SK-N-SH treated with all-trans-retinoic acid at 6 μM for 48 hours (cell line): ENCODE results near the gene AOPEP.

Experiments used
- ATAC-seq: fragments of 200-7000 bp; cut with Tn5 transposase; 3 replicates; pipeline ENCODE4 v1.9.1; 2020; ENCODE audit warnings: mild to moderate bottlenecking, moderate library complexity
- ARNTL ChIP-seq: fragments of 450-650 bp; formaldehyde crosslinking; IDR thresholded peaks from 2 replicates; pipeline ENCODE4 v1.5.0; 2020; ENCODE audit warnings: low read depth, mild to moderate bottlenecking, moderate library complexity, borderline replicate concordance
- BACH2 ChIP-seq: fragments of 250-450 bp; sonication (Bioruptor Pico); IDR thresholded peaks from 2 replicates; pipeline ENCODE4 v1.9.0; 2021; ENCODE audit warnings: mild to moderate bottlenecking, borderline replicate concordance
- CSDC2 ChIP-seq: fragments of 250-450 bp; sonication (Bioruptor Pico); IDR thresholded peaks from 2 replicates; pipeline ENCODE4 v1.5.0; 2020; ENCODE audit warnings: mild to moderate bottlenecking, moderate library complexity
- ESRRG ChIP-seq: fragments of 250-450 bp; sonication (Bioruptor Pico); IDR thresholded peaks from 2 replicates; pipeline ENCODE4 v1.6.1; 2021; ENCODE audit warnings: mild to moderate bottlenecking
- GLIS3 ChIP-seq: fragments of 250-450 bp; sonication (Bioruptor Pico); IDR thresholded peaks from 2 replicates; pipeline ENCODE4 v1.5.0; 2020; ENCODE audit warnings: mild to moderate bottlenecking, moderate library complexity
- PPARA ChIP-seq: fragments of 250-450 bp; sonication (Bioruptor Pico); IDR thresholded peaks from 2 replicates; pipeline ENCODE4 v1.5.0; 2020; ENCODE audit warnings: mild to moderate bottlenecking, borderline replicate concordance
- RARB ChIP-seq: fragments of 250-450 bp; sonication (Bioruptor Pico); IDR thresholded peaks from 2 replicates; pipeline ENCODE4 v1.8.0; 2021; ENCODE audit warnings: mild to moderate bottlenecking, moderate library complexity
- SNAI2 ChIP-seq: fragments of 250-450 bp; sonication (Bioruptor Pico); IDR thresholded peaks from 2 replicates; pipeline ENCODE4 v1.5.0; 2020; ENCODE audit warnings: mild to moderate bottlenecking, moderate library complexity
- TCF4 ChIP-seq: fragments of 250-450 bp; sonication (Bioruptor Pico); IDR thresholded peaks from 2 replicates; pipeline ENCODE4 v1.8.0; 2021; ENCODE audit warnings: mild to moderate bottlenecking, moderate library complexity, borderline replicate concordance
- ZC3H10 ChIP-seq: fragments of 250-450 bp; sonication (Bioruptor Pico); IDR thresholded peaks from 2 replicates; pipeline ENCODE4 v1.5.1; 2021; ENCODE audit warnings: mild to moderate bottlenecking, moderate library complexity
- ZFP3 ChIP-seq: fragments of 250-450 bp; sonication (Bioruptor Pico); IDR thresholded peaks from 2 replicates; pipeline ENCODE4 v1.5.0; 2020; ENCODE audit warnings: mild to moderate bottlenecking, moderate library complexity
- ZFP30 ChIP-seq: fragments of 450-650 bp; formaldehyde crosslinking; IDR thresholded peaks from 2 replicates; pipeline ENCODE4 v1.5.0; 2022; ENCODE audit warnings: mild to moderate bottlenecking, moderate library complexity
- ZNF565 ChIP-seq: fragments of 450-650 bp; formaldehyde crosslinking; conservative IDR thresholded peaks from 2 replicates; pipeline ENCODE4 v1.5.0; 2020; ENCODE audit warnings: low read depth, mild to moderate bottlenecking, moderate library complexity
- ZNF70 ChIP-seq: fragments of 450-650 bp; formaldehyde crosslinking; IDR thresholded peaks from 2 replicates; pipeline ENCODE4 v1.5.0; 2020; ENCODE audit warnings: mild to moderate bottlenecking, moderate library complexity
- ZNF8 ChIP-seq: fragments of 450-650 bp; formaldehyde crosslinking; IDR thresholded peaks from 2 replicates; pipeline ENCODE4 v1.5.0; 2020; ENCODE audit warnings: mild to moderate bottlenecking, moderate library complexity
- TF ChIP-seq, protein P1 (sequence below): fragments of 250-450 bp; sonication (Bioruptor Pico); IDR thresholded peaks from 2 replicates; pipeline ENCODE4 v1.5.1; 2020; ENCODE audit warnings: low read depth, mild to moderate bottlenecking, moderate library complexity
- TF ChIP-seq, protein P2 (sequence below): fragments of 250-450 bp; sonication (Bioruptor Pico); IDR thresholded peaks from 2 replicates; pipeline ENCODE4 v1.8.0; 2020; ENCODE audit warnings: mild to moderate bottlenecking, moderate library complexity, borderline replicate concordance
- TF ChIP-seq, protein P3 (sequence below): fragments of 250-450 bp; sonication (Bioruptor Pico); IDR thresholded peaks from 2 replicates; pipeline ENCODE4 v1.8.0; 2021; ENCODE audit warnings: low read depth, mild to moderate bottlenecking, moderate library complexity, borderline replicate concordance
- TF ChIP-seq, protein P4 (sequence below): fragments of 250-450 bp; sonication (Bioruptor Pico); IDR thresholded peaks from 2 replicates; pipeline ENCODE4 v1.5.1; 2021; ENCODE audit warnings: mild to moderate bottlenecking, moderate library complexity
- TF ChIP-seq, protein P5 (sequence below): fragments of 250-450 bp; sonication (Bioruptor Pico); IDR thresholded peaks from 2 replicates; pipeline ENCODE4 v1.5.0; 2020; ENCODE audit warnings: mild to moderate bottlenecking, moderate library complexity

AOPEP gene

DNA sequence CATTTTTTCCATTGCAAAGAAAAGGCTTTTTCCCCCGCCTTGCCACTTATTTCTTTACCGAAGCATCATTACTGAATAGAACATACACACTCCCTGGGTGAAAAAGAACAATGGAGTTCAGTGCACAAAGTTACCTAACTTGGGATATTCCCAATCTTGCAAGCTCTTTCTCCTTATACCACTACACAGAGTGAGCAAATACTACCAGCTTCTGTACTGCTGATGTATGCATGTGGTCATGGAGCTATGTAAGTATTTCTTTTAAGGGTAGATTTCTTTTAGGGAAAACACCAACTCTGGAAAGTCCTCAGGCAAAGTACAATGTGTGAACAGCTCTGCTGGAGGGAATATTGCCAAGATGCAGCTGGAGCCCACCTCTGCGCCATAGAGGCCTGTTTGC lies 81.1 kb downstream of the AOPEP start:
- TF ChIP-seq ZFP3 (CRISPR knock-in tag) = no peak
- no peak for TF ChIP-seq PPARA (CRISPR knock-in tag)
- ATAC-seq = no peak

DNA sequence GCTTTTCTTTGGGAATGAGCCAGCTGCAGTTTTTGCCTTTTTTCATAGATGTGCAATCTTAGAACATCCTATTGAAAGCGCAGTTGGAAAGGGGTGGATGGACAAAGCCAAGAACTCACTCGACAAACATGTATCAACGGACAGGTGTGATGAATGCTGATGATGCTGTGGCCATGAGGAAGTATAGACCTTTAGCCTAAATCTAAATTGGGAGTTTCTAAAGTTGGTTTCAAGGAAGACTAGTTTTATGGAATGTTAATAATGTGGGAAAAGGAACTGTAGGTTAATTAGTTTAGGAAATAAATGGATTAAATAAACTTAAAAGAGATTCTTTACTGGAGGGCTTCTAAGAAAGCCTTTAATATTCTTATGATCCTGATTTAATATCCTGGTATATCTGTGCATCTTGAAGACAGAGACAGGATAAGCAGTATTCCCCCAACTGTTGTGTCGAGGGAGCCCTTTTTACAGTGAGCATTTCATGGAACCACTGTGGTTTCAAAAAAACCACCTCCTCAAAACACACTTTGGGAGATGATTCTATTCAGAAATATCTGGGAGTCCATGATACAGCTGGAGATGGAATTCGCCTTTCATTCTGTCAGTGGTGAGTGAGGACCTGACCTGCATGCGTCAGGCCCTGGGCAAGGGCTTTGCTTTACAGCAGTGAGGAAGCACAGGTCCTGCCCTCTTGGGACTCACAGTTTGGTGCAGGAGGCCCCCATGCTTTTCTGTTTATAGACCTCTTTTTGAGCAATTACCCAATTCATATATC lies 82.6 kb downstream of the AOPEP start:
- no peak for ATAC-seq

DNA sequence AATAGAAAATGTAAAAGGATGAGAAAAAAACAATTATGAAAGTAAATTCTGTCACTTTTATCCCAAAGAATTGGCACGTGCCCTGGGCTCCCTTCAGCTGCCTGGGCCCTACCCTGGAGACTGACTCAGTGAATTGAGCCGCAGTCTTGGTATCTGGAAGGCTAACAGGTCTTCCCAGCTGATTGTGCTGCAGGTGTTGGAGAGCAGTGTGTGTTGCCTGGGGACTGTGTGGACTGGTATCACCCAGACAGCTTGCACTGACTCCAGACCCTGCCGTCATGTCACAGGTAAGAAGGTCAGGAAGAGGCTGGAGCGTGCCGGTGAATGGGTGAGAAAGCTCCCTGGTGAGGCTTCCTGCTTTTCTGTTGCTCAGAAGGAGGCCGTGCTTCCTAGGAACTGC lies 83.3 kb downstream of the AOPEP start:
- no peak for TF ChIP-seq RARB (CRISPR knock-in tag)
- no peak for TF ChIP-seq PPARA (CRISPR knock-in tag)
- TF ChIP-seq, protein P1, sequence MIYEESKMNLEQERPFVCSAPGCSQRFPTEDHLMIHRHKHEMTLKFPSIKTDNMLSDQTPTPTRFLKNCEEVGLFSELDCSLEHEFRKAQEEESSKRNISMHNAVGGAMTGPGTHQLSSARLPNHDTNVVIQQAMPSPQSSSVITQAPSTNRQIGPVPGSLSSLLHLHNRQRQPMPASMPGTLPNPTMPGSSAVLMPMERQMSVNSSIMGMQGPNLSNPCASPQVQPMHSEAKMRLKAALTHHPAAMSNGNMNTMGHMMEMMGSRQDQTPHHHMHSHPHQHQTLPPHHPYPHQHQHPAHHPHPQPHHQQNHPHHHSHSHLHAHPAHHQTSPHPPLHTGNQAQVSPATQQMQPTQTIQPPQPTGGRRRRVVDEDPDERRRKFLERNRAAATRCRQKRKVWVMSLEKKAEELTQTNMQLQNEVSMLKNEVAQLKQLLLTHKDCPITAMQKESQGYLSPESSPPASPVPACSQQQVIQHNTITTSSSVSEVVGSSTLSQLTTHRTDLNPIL = no peak
- TF ChIP-seq ZNF70 (CRISPR knock-in tag) = no peak
- no peak for TF ChIP-seq ZNF8 (CRISPR knock-in tag)
- TF ChIP-seq BACH2 (CRISPR knock-in tag) = no peak
- no peak for TF ChIP-seq ZFP3 (CRISPR knock-in tag)
- TF ChIP-seq, protein P2, sequence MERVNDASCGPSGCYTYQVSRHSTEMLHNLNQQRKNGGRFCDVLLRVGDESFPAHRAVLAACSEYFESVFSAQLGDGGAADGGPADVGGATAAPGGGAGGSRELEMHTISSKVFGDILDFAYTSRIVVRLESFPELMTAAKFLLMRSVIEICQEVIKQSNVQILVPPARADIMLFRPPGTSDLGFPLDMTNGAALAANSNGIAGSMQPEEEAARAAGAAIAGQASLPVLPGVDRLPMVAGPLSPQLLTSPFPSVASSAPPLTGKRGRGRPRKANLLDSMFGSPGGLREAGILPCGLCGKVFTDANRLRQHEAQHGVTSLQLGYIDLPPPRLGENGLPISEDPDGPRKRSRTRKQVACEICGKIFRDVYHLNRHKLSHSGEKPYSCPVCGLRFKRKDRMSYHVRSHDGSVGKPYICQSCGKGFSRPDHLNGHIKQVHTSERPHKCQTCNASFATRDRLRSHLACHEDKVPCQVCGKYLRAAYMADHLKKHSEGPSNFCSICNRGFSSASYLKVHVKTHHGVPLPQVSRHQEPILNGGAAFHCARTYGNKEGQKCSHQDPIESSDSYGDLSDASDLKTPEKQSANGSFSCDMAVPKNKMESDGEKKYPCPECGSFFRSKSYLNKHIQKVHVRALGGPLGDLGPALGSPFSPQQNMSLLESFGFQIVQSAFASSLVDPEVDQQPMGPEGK (CRISPR knock-in tag) = no peak
- TF ChIP-seq CSDC2 (CRISPR knock-in tag) = no peak
- no peak for ATAC-seq

More for the DNA sequence above, 82.6 kb downstream of the AOPEP start:
- no peak for TF ChIP-seq ESRRG
- no peak for TF ChIP-seq SNAI2 (CRISPR knock-in tag)
- TF ChIP-seq, protein P2 (CRISPR knock-in tag) = no peak
- TF ChIP-seq PPARA (CRISPR knock-in tag) = no peak
- TF ChIP-seq, protein P3, sequence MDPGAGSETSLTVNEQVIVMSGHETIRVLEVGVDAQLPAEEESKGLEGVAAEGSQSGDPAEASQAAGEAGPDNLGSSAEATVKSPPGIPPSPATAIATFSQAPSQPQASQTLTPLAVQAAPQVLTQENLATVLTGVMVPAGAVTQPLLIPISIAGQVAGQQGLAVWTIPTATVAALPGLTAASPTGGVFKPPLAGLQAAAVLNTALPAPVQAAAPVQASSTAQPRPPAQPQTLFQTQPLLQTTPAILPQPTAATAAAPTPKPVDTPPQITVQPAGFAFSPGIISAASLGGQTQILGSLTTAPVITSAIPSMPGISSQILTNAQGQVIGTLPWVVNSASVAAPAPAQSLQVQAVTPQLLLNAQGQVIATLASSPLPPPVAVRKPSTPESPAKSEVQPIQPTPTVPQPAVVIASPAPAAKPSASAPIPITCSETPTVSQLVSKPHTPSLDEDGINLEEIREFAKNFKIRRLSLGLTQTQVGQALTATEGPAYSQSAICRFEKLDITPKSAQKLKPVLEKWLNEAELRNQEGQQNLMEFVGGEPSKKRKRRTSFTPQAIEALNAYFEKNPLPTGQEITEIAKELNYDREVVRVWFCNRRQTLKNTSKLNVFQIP (CRISPR knock-in tag) = no peak
- TF ChIP-seq ZNF8 (CRISPR knock-in tag) = no peak
- TF ChIP-seq ZNF70 (CRISPR knock-in tag) = no peak
- no peak for TF ChIP-seq RARB (CRISPR knock-in tag)
- TF ChIP-seq, protein P4, sequence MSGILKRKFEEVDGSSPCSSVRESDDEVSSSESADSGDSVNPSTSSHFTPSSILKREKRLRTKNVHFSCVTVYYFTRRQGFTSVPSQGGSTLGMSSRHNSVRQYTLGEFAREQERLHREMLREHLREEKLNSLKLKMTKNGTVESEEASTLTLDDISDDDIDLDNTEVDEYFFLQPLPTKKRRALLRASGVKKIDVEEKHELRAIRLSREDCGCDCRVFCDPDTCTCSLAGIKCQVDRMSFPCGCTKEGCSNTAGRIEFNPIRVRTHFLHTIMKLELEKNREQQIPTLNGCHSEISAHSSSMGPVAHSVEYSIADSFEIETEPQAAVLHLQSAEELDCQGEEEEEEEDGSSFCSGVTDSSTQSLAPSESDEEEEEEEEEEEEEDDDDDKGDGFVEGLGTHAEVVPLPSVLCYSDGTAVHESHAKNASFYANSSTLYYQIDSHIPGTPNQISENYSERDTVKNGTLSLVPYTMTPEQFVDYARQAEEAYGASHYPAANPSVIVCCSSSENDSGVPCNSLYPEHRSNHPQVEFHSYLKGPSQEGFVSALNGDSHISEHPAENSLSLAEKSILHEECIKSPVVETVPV = no peak
- no peak for TF ChIP-seq TCF4 (CRISPR knock-in tag)
- no peak for TF ChIP-seq ZNF565 (CRISPR knock-in tag)
- TF ChIP-seq ZFP30 (CRISPR knock-in tag) = no peak
- TF ChIP-seq ZC3H10 = no peak
- TF ChIP-seq CSDC2 (CRISPR knock-in tag) = no peak
- TF ChIP-seq, protein P5, sequence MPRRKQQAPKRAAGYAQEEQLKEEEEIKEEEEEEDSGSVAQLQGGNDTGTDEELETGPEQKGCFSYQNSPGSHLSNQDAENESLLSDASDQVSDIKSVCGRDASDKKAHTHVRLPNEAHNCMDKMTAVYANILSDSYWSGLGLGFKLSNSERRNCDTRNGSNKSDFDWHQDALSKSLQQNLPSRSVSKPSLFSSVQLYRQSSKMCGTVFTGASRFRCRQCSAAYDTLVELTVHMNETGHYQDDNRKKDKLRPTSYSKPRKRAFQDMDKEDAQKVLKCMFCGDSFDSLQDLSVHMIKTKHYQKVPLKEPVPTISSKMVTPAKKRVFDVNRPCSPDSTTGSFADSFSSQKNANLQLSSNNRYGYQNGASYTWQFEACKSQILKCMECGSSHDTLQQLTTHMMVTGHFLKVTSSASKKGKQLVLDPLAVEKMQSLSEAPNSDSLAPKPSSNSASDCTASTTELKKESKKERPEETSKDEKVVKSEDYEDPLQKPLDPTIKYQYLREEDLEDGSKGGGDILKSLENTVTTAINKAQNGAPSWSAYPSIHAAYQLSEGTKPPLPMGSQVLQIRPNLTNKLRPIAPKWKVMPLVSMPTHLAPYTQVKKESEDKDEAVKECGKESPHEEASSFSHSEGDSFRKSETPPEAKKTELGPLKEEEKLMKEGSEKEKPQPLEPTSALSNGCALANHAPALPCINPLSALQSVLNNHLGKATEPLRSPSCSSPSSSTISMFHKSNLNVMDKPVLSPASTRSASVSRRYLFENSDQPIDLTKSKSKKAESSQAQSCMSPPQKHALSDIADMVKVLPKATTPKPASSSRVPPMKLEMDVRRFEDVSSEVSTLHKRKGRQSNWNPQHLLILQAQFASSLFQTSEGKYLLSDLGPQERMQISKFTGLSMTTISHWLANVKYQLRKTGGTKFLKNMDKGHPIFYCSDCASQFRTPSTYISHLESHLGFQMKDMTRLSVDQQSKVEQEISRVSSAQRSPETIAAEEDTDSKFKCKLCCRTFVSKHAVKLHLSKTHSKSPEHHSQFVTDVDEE (CRISPR knock-in tag) = no peak
- TF ChIP-seq ARNTL = no peak
- TF ChIP-seq, protein P1 = no peak
- no peak for TF ChIP-seq GLIS3
- no peak for TF ChIP-seq BACH2 (CRISPR knock-in tag)
